ENCODE measurements around the gene GPR42.

GPR42 gene

DNA sequence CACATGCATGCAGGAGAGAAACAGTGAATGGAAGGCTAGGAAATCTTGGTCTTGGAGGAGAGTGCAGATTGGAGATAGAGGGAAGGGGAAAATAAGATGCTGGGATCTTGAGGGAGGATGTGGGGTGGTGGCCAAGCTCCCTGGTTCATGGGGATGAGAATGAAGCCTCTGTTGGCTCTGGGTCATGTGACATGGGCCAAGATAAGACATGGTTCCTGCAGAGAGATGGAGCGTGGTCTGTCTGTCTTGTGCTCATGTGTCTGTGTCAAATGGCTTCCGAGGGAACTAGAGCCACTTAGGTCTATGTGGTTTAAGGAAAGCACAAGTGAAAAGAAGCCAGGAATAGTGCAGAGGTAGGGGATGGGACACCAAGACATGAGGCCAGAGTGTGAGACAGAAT, 46.4 kb downstream of the GPR42 start:
- in situ Hi-C loops (cut with MboI; ENCODE audit: low sequenced_read_pairs) = no loop called here

DNA sequence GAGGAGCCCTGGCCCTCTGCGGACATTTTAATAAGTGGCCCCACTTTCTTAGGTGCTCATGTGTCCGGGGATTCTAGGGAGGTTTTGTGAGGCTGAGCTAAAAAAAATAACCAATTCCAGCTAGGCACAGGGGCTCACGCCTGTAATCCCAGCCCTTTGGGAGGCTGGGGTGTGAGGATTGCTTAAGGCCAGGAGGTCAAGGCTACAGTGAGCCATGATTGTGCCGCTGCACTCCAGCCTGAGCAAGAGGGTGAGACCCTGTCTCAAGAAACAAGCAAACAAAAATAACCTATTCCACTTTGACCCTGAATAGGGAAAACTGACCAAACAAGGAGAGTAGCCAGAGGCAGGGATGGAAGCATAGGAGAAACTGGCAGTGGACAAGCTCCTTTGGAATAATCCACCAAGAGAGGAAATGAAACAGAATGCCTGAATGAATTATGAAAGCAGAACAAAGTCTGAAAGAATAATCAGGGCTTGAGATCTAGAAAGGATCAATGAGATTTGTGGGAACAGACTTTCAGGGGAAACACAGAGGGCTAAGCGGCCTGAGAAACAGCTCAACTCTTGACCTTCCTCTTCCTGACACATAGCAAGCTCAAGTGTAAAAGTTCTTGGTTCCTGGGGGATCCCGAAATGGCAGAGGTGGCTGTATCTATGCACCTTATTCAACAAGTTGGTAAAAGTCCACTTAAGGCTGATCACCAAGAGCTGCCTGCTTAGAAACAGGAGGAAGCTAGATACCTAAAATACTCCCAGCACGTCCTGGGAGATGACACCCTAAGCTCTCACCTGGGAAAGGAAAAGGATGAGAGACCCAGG, 47.1 kb downstream of the GPR42 start:
- in situ Hi-C loops (cut with MboI; ENCODE audit: low sequenced_read_pairs) = no loop called here

DNA sequence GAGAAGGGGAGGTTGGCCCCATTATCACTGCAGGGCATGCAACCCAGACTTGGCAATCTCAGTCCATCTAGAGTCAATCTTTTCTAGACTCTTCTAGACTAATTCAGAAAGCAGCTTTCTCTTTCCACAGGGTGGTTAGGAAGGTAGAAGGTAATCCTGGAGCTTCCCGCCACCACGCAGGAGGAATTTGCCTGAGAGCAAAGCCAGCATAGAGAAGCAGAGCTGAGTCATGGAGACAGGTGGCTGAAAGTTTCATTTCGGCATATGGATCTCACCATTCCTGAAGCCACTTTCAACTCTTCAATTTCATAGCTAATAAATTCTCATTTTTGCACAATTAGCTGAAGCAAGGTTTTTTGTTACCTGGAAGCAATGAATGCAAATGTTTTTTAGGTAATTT, 48.2 kb downstream of the GPR42 start:
- in situ Hi-C loops (cut with MboI; ENCODE audit: low sequenced_read_pairs) = no loop called here

GRCh38 chr19:35419805-35420204, 48.9 kb downstream of the GPR42 start:
- in situ Hi-C loops (cut with MboI; ENCODE audit: low sequenced_read_pairs) = no loop called here

- in situ Hi-C loops (cut with MboI; ENCODE audit: low sequenced_read_pairs) = no loop called here
These were observed 50.5 kb downstream of the GPR42 start for GRCh38 chr19:35421362-35421761.

Data from HL-60/S4 treated with retinoic acid at 250 ng/mL for 4 days and 3 days (cell line).